A673 (cell line): ENCODE results near the gene SFRP4. TPM values are rescaled to one million over a fixed set of nuclear protein-coding genes. Genes with fewer than 3 reads are reported as not detected.

Experiments used
- BruUV-seq: library from RNA; stranded (reverse); fragments of 400-500 nt; replicated peaks from 2 replicates; lab custom pipeline; 2021; lab: Mats Ljungman, UMichigan
- CTCF ChIA-PET: fragments of 300-600 bp; sonication (Branson Sonifier 250); formaldehyde crosslinking; loops from one replicate; lab custom pipeline; 2022; ENCODE audit warnings: antibody characterized with exemption; lab: Charles Lee
- POLR2A ChIA-PET: fragments of 300-600 bp; sonication (Branson Sonifier 250); formaldehyde crosslinking; loops from one replicate; lab custom pipeline; 2022; ENCODE audit warnings: antibody characterized with exemption; ENCODE audit not compliant: low non-redundant PET; lab: Charles Lee
- DNase-seq: peaks from one replicate; pipeline ENCODE4 v3.0.0-alpha.2; 2015; ENCODE audit warnings: low spot score
- H3K27ac ChIP-seq: fragments of 200-600 bp; sonication (generic); 2 replicates; pipeline ENCODE4 v1.5.1; 2016; ENCODE audit warnings: mixed run types, low read depth, mild to moderate bottlenecking, mixed read lengths, antibody characterized with exemption, low read length; ENCODE audit not compliant: poor library complexity, severe bottlenecking
- H3K27me3 ChIP-seq: fragments of 200-600 bp; sonication (generic); replicated peaks from 2 replicates; pipeline ENCODE4 v1.6.1; 2017; ENCODE audit warnings: mixed run types, low read depth, mild to moderate bottlenecking, mixed read lengths, antibody characterized with exemption, low read length; ENCODE audit not compliant: insufficient read depth, poor library complexity
- H3K36me3 ChIP-seq: fragments of 200-600 bp; sonication (generic); 2 replicates; pipeline ENCODE4 v1.6.1; 2016; ENCODE audit warnings: mixed run types, mild to moderate bottlenecking, mixed read lengths, antibody characterized with exemption, low read length; ENCODE audit not compliant: insufficient read depth, poor library complexity, severe bottlenecking
- H3K4me1 ChIP-seq: fragments of 200-600 bp; sonication (generic); 2 replicates; pipeline ENCODE4 v1.6.1; 2017; ENCODE audit warnings: mixed run types, mild to moderate bottlenecking, mixed read lengths, antibody characterized with exemption, low read length; ENCODE audit not compliant: insufficient read depth, poor library complexity, severe bottlenecking
- H3K4me3 ChIP-seq: fragments of 200-600 bp; sonication (generic); 2 replicates; pipeline ENCODE4 v1.5.1; 2016; ENCODE audit warnings: low read depth, mixed run types, mild to moderate bottlenecking, mixed read lengths, low read length; ENCODE audit not compliant: poor library complexity, severe bottlenecking
- H3K9me3 ChIP-seq: fragments of 200-600 bp; sonication (generic); 2 replicates; pipeline ENCODE4 v1.6.1; 2016; ENCODE audit warnings: mixed run types, low read depth, mild to moderate bottlenecking, mixed read lengths, antibody characterized with exemption, low read length; ENCODE audit not compliant: poor library complexity, severe bottlenecking
- CTCF ChIP-seq: fragments of 300-800, 200-600 bp; sonication (generic); conservative IDR thresholded peaks from 2 replicates; pipeline ENCODE4 v1.5.1; 2017; ENCODE audit warnings: low read depth, mild to moderate bottlenecking, antibody characterized with exemption, low read length, moderate library complexity, mixed read lengths
- EZH2 ChIP-seq: fragments of 200-600 bp; sonication (generic); IDR thresholded peaks from 2 replicates; pipeline ENCODE4 v1.6.1; 2017; ENCODE audit warnings: borderline replicate concordance, low read depth, mild to moderate bottlenecking, mixed read lengths, antibody characterized with exemption, low read length; ENCODE audit not compliant: poor library complexity, severe bottlenecking
- intact Hi-C: fragments of 100-400 bp; cut with micrococcal nuclease; formaldehyde crosslinking; loops from one replicate; pipeline ENCODE4 v1.10.0; 2022; ENCODE audit not compliant: unreplicated experiment
- total RNA-seq: library from RNA; stranded (reverse); gene quantifications from 2 replicates; pipeline ENCODE4 v1.2.3, GENCODE V29; 2021

SFRP4 gene
- total RNA-seq, 1 experiment from 2014 or later, result not detected

GRCh38 chr7:37952240-37952639 is 35.6 kb upstream of the SFRP4 start:
- DNase-seq, result no peak
- intact Hi-C loops, result no loop called here
- Histone ChIP-seq H3K36me3 (no peaks in the 10 kb centered on the region), H3K4me3 (no peak overlapping the region), H3K27me3 (no peaks in the 10 kb centered on the region), H3K4me1 (no peaks in the 10 kb centered on the region), H3K27ac (no peak overlapping the region), H3K9me3 (no peaks in the 10 kb centered on the region)
- BruUV-seq, result no TSS peak
- ChIA-PET CTCF (no interaction called here), POLR2A (no interaction called here)
- TF ChIP-seq EZH2 (no peak), CTCF (no peak)

DNA sequence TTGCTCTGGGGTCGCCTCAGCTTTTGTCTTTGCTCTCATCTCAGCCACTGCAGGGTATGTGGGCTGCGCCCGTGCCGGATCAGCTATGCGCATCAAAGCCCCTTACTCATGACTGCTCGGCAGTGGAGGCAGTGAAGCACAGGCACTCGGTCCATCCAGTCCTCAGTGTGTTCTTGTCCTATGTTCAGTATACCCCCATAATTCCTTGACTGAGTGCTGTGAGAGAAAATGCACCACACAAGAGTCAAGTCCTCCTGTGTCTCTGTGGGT is 31.3 kb upstream of the SFRP4 start:
- no TSS peak for BruUV-seq
- Histone ChIP-seq H3K27ac (no peak overlapping the region), H3K4me3 (no peak overlapping the region), H3K4me1 (no peaks in the 10 kb centered on the region), H3K27me3 (no peaks in the 10 kb centered on the region), H3K36me3 (no peaks in the 10 kb centered on the region), H3K9me3 (no peaks in the 10 kb centered on the region)
- no peak for TF ChIP-seq CTCF
- no peak for TF ChIP-seq EZH2
- DNase-seq, result no peak
- intact Hi-C loops, result no loop called here
- ChIA-PET POLR2A (no interaction called here), CTCF (no interaction called here)

DNA sequence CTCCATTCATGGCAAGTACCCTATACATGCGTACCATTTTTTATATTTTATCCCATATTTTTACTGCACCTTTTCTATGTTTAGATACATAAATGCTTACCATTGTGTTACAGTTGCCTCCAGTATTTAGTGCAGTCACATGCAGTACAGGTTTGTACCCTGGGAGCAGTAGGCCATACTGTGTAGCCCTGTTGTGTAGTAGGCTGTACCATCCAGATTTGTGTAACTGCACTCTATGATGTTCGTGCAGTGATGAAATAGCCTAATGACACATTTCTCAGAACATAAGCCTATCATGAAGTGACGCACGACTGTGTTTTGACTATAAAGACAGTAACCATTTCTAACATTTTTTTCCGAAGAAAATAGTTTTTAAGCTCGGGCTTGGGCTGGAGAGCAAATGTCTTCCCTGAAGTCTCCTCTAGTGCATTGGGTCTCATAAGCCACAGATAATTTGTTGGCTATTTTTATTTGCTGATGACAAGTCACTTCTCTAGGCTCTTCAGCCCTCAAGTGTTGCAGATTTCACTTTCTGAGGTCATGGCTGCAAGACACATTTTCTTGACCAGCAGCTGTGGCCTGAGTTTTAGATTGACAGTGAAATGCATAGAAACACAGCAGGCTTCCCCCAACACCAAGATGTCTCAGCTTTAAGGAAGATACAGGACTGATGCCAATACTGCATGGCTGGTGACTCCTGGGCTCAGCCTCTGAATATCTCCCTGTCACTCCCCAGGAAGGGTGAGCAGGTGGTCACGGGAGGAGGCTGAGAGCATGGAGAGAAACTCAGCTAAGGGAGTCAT is 30.7 kb upstream of the SFRP4 start:
- DNase-seq, result no peak
- ChIA-PET CTCF (no interaction called here), POLR2A (no interaction called here)
- no peaks in the 10 kb centered on the region for H3K27me3 ChIP-seq
- H3K4me3 ChIP-seq, result no peak overlapping the region
- H3K4me1 ChIP-seq, result no peaks in the 10 kb centered on the region
- no peak for TF ChIP-seq CTCF
- no peak for TF ChIP-seq EZH2
- BruUV-seq, result no TSS peak
- H3K36me3 ChIP-seq, result no peaks in the 10 kb centered on the region
- intact Hi-C loops, result no loop called here
- no peak overlapping the region for H3K27ac ChIP-seq
- H3K9me3 ChIP-seq, result no peaks in the 10 kb centered on the region
